Measurements from ENCODE around the gene G3BP2. TPM values are rescaled to one million over a fixed set of nuclear protein-coding genes. Genes with fewer than 3 reads are reported as not detected.

G3BP2 gene
- total RNA-seq, 1 donor from 2014 or later = 204 TPM

- no peaks in the 10 kb centered on the region for H3K27me3 ChIP-seq (ENCODE audit: control insufficient read depth, insufficient read depth, low read length)
- no peak overlapping the region for H3K4me3 ChIP-seq (ENCODE audit: low read depth, low read length)
- DNase-seq (ENCODE audit: low read depth) = no peak
- TF ChIP-seq CTCF (IDR thresholded peaks at IDR 0.05; ENCODE audit: insufficient read depth, low read length, severe bottlenecking) = no peak
- no peak for FAIRE-seq
- no peaks in the 10 kb centered on the region for H3K36me3 ChIP-seq (ENCODE audit: control insufficient read depth, insufficient read depth, low read length)
These were observed 60.9 kb downstream of the G3BP2 start for GRCh38 chr4:75612306-75612705.

- Histone ChIP-seq H3K4me3 (ENCODE audit: low read depth, low read length) (no peak overlapping the region), H3K36me3 (ENCODE audit: control insufficient read depth, insufficient read depth, low read length) (no peaks in the 10 kb centered on the region), H3K27me3 (ENCODE audit: control insufficient read depth, insufficient read depth, low read length) (no peaks in the 10 kb centered on the region)
- no peak for DNase-seq (ENCODE audit: low read depth)
- FAIRE-seq = no peak
- no peak for TF ChIP-seq CTCF (IDR thresholded peaks at IDR 0.05; ENCODE audit: insufficient read depth, low read length, severe bottlenecking)
These were observed 67.3 kb downstream of the G3BP2 start for GRCh38 chr4:75605928-75606327.

- H3K27me3 ChIP-seq (ENCODE audit: control insufficient read depth, insufficient read depth, low read length) = no peaks in the 10 kb centered on the region
These were observed 73.6 kb downstream of the G3BP2 start for GRCh38 chr4:75599647-75600046.

GRCh38 chr4:75598390-75598789 is 74.8 kb downstream of the G3BP2 start:
- Histone ChIP-seq H3K36me3 (ENCODE audit: control insufficient read depth, insufficient read depth, low read length) (no peaks in the 10 kb centered on the region), H3K4me3 (ENCODE audit: low read depth, low read length) (no peak overlapping the region), H3K27me3 (ENCODE audit: control insufficient read depth, insufficient read depth, low read length) (no peaks in the 10 kb centered on the region)
- no peak for TF ChIP-seq CTCF (IDR thresholded peaks at IDR 0.05; ENCODE audit: insufficient read depth, low read length, severe bottlenecking)
- DNase-seq (ENCODE audit: low read depth) = peak; percentile 26
- FAIRE-seq = no peak

More at GRCh38 chr4:75599647-75600046, 73.6 kb downstream of the G3BP2 start:
- H3K4me3 ChIP-seq (ENCODE audit: low read depth, low read length) = no peak overlapping the region
- DNase-seq (ENCODE audit: low read depth) = no peak
- FAIRE-seq = no peak
- no peak for TF ChIP-seq CTCF (IDR thresholded peaks at IDR 0.05; ENCODE audit: insufficient read depth, low read length, severe bottlenecking)
- no peaks in the 10 kb centered on the region for H3K36me3 ChIP-seq (ENCODE audit: control insufficient read depth, insufficient read depth, low read length)

GRCh38 chr4:75596061-75596460 is 77.2 kb downstream of the G3BP2 start:
- no peaks in the 10 kb centered on the region for H3K36me3 ChIP-seq (ENCODE audit: control insufficient read depth, insufficient read depth, low read length)
- no peaks in the 10 kb centered on the region for H3K27me3 ChIP-seq (ENCODE audit: control insufficient read depth, insufficient read depth, low read length)
- H3K4me3 ChIP-seq (ENCODE audit: low read depth, low read length) = no peak overlapping the region
- DNase-seq (ENCODE audit: low read depth) (no peak), FAIRE-seq (no peak)
- TF ChIP-seq CTCF (IDR thresholded peaks at IDR 0.05; ENCODE audit: insufficient read depth, low read length, severe bottlenecking) = no peak

- no peak for TF ChIP-seq CTCF (IDR thresholded peaks at IDR 0.05; ENCODE audit: insufficient read depth, low read length, severe bottlenecking)
- FAIRE-seq = no peak
- no peak for DNase-seq (ENCODE audit: low read depth)
- H3K36me3 ChIP-seq (ENCODE audit: control insufficient read depth, insufficient read depth, low read length) = no peaks in the 10 kb centered on the region
- no peak overlapping the region for H3K4me3 ChIP-seq (ENCODE audit: low read depth, low read length)
- H3K27me3 ChIP-seq (ENCODE audit: control insufficient read depth, insufficient read depth, low read length) = no peaks in the 10 kb centered on the region
These were observed 79.8 kb downstream of the G3BP2 start for GRCh38 chr4:75593393-75593792.

Measured in bronchial epithelial cell (primary cell).